ENCODE results near the gene STRA6.

Gene STRA6

GRCh38 chr15:74227968-74228722 is 25.6 kb upstream of the STRA6 start:
- DNase-seq: no peak

GRCh38 chr15:74226761-74227540 is 24.4 kb upstream of the STRA6 start:
- no peak for DNase-seq

DNA sequence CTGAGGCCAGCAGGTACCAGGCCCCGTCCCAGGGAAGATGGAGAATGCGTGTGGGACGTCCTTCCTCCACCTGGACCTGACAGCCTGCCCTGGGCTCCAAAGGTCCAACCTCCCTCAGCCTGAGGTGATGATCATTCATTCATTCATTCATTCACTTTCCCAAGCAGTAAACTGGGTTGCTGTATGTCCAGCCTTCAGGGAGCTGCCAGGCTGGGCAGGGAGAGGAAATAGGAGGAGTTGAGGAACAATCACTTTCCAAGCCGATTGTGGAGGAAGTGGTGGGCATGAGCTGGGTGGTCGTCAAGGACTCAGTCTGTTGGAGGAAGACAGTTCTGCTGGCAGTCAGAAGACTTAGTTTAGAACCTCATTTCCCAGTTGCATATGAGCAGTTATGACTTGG is 23.3 kb upstream of the STRA6 start:
- no peak for DNase-seq

GRCh38 chr15:74222240-74223119 is 19.9 kb upstream of the STRA6 start:
- DNase-seq: no peak

DNA sequence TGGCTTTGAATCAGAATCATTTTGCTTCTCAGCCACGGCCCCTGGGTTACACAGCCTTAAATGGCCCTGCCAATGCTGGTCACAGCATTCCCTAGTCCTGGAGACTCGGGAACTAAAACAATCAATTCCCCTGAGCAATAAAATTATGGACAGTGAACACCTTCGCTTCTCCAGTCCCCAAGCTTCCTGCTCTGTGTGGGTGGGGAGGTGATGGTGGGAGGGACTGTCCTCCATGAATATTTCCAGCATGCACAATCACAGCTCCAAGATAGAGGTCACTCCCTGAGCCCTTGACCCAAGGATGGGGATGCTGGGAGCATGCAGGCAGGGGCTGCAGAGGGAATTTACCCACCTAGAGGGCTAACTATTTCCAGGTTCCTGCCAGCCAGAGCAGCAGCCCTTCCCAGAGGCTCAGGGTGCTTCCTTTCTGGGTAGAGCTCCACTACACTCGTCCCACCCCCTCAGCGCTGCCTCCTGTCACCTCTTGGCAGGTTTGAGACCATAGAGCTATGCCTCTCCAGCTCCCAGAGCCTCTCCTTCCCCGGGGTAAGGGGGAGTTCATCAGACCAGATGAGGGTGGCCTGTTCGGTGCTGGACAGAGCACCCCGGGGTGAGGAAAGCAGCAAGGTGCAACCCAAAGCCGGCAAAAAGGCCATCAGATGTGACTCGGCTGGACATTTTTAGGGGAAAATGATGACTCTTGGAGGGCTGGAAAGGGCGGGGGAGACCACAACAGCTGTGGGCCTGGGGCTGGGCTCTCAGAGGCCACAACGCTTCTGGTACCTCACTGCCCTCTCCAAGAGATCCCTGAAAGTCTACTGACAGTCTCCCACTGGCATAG is 19.0 kb upstream of the STRA6 start:
- DNase-seq: no peak

DNA sequence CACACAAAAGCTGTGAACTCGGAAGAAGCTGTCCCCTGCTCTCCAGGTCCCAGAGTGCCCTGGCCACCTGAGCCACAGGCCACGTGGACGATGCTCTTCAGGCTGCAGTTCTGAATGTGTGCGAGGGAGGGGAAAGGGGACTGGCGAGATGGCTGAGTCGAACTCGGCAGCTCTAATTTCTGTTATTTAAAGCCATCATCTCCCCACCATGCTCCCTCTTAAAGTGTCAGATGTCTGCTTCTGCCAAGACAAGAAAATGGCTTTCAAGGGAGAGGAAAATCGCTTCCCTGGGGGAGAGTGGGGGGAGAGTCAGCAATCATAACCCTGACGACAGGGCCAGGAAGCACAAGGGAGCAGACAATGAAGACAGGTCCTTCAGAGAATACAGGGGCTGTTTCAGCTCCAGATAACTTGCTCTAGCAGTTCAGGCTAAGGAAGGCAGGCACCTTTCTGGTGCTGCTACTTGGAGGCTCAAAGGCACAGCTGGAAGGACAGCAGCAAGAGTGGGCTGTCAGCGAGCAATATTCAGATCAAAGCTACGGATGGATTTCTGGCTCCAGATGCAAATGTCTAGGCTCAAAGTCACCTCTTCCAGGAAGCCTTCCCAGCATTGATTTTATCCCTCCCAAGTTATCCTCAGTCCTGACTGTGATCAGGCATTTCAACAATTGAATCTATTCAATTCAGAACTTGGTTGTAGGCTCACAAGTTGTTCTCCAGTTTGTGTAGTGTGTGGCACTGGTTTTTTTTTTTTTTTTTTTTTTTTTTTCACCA is 18.1 kb upstream of the STRA6 start:
- no peak for DNase-seq

GRCh38 chr15:74217907-74218885 is 15.6 kb upstream of the STRA6 start:
- no peak for DNase-seq

- no peak for DNase-seq
Measured at GRCh38 chr15:74216949-74217348, 14.4 kb upstream of the STRA6 start.

DNA sequence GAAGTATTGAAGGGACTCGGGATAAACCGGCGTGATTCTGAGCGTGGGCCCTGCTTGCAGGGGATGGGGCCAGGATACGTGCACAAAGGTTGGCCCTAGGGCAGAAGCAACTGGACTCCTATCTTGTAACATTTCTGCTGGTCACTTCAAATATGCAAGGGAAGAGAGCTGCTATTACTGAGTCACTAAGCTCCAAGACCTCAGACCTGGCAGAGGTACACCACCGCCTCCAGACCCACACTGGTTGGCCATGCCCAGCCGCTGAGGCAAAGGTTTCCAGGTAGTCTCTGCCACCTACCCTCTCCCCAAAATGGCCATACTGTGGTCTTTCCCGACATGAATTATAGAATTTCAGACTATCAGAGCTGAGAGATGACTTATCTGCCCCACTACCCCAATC is 13.4 kb upstream of the STRA6 start:
- no peak for DNase-seq

DNA sequence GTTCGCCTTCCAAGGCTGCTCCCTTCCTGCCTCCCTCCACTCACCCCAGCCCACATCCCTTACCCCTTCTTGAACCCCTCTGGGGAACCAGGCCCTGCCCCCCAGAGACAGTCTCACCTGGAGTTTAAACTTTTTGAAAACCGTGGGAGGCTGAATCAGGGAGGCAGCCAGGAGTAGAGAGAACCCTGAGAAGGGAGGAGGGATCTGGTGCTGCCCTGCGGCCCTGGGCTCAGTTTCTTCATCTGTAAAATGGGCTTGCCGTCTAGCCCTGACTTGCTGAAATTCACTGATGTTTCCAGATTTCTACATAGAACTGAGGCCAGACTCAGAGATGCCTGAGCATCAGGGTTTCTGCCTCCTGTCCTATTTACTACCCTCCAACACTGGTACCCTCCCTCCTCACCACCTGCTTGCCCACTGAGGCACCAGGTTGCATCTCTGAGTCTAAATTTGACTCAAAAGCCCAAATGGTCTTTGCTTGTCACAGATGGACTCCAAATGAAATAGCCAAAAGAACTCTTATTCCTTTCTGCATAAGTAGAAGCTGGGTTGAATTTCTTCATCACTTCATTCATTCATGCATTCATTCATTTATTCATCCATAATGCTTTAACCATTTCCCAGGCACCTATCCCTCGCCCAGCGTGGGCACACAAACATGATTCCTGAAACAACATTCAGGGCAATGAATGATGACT is 11.9 kb upstream of the STRA6 start:
- no peak for DNase-seq

GRCh38 chr15:74213858-74214284 is 11.3 kb upstream of the STRA6 start:
- DNase-seq: no peak

DNA sequence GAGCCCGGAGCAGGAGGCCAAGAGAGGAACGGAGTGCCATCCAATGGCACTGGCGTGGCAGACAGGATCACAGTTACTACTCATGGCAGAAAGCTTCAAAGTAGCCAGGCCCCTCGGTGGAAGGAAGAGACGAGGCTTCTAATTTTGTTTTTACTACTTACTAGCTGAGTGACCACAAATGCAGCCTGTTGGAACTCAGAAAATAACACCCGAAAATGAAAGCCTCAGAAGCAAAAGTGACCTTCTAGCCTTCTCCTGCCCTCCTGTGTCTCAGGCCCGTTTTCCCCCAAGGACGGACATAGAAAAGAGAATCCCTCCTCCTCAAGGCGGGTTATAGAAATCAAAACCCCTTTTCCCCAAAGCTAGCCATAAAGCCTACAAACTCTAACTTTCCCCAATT is 9.9 kb upstream of the STRA6 start:
- no peak for DNase-seq

- DNase-seq: no peak
Measured at GRCh38 chr15:74211656-74212055, 9.1 kb upstream of the STRA6 start.

- no peak for DNase-seq
Measured at GRCh38 chr15:74210729-74211128, 8.1 kb upstream of the STRA6 start.

GRCh38 chr15:74209997-74210671 is 7.5 kb upstream of the STRA6 start:
- no peak for DNase-seq

DNA sequence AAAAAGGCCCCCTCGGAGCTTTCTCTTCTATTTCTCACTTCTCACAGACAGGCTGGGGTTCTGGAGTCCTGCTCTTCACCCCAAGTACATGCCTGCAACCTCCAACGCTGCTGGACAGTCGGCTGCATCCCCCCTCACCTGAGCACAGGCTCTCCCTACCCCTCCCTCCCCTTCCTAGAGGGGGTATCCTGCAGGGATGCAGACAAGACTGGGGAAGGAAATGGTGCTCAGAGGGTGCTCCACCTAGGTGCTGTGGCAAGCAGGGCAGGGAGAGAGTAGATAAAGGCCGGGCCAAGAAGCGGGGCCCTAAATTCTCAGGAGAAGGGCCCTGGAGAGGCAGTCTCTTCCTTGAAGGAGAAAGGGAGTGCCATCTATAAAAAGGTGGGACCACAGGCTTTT is 7.0 kb upstream of the STRA6 start:
- DNase-seq: no peak

GRCh38 chr15:74208901-74209559 is 6.4 kb upstream of the STRA6 start:
- DNase-seq: no peak

DNA sequence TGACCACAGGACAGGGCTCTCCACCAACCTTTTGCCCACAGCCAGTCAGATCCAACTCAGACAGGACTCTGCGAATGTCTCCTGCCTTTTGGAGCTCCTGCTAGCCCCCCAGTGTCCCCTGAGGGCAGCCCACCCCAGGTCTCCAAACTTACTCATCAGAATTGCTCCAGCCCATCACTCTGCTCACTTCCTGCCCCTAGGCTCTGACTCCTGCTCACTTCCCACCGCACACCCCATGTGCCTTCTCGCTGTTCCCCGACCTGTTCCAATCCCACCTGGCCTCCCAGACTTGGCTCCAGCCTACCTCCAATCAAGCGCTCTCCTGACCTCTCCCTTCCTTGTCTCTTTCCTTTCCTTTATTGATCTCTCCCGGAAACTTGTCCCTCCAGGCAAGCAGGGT is 5.9 kb upstream of the STRA6 start:
- no peak for DNase-seq
